HepG2 (cell line): Measurements from ENCODE around the gene CHMP1A. TPM values are rescaled to one million over a fixed set of nuclear protein-coding genes. Genes with fewer than 3 reads are reported as not detected.

Experiments used
- CBX2 ChIP-seq, 2 experiments: fragments of 200-600 bp in 1 of 2; sonication (generic); formaldehyde crosslinking in 1 of 2; IDR thresholded peaks; 2 replicates each; pipeline versions ENCODE4 v1.7.0 to v1.8.1; 2018 to 2022; ENCODE audit warnings: low read depth in 2 of 2, low read length in 1 of 2, mild to moderate bottlenecking in 1 of 2, missing genetic modification reagents in 1 of 2
- DPF2 ChIP-seq: sonication (generic); formaldehyde crosslinking; IDR thresholded peaks from 2 replicates; pipeline ENCODE4 v1.4.0; 2020; ENCODE audit warnings: mild to moderate bottlenecking, low read depth, missing genetic modification reagents, borderline replicate concordance
- FOXK2 ChIP-seq: fragments of 450-650 bp; IDR thresholded peaks from 2 replicates; pipeline ENCODE4 v1.6.1; 2016
- HOXD1 ChIP-seq: sonication (generic); formaldehyde crosslinking; IDR thresholded peaks from 2 replicates; pipeline ENCODE4 v1.5.0; 2020; ENCODE audit warnings: missing genetic modification reagents
- KAT8 ChIP-seq: IDR thresholded peaks from 2 replicates; pipeline ENCODE4 v1.6.1; 2016; ENCODE audit warnings: missing genetic modification reagents, missing compliant biosample characterization
- KLF15 ChIP-seq: sonication (generic); formaldehyde crosslinking; IDR thresholded peaks from 2 replicates; pipeline ENCODE4 v1.8.1; 2023; ENCODE audit warnings: borderline replicate concordance, mild to moderate bottlenecking, inconsistent platforms, missing genetic modification reagents, mixed read lengths
- NRL ChIP-seq: sonication (generic); formaldehyde crosslinking; IDR thresholded peaks from 2 replicates; pipeline ENCODE4 v1.5.0; 2020; ENCODE audit warnings: missing genetic modification reagents, mild to moderate bottlenecking, moderate library complexity, borderline replicate concordance
- PBX2 ChIP-seq: IDR thresholded peaks from 2 replicates; pipeline ENCODE4 v1.6.1; 2016; ENCODE audit warnings: control low read depth
- SALL1 ChIP-seq: sonication (generic); formaldehyde crosslinking; IDR thresholded peaks from 2 replicates; pipeline ENCODE4 v1.8.0; 2022; ENCODE audit warnings: mild to moderate bottlenecking, missing genetic modification reagents
- SATB2 ChIP-seq: sonication (generic); formaldehyde crosslinking; IDR thresholded peaks from 2 replicates; pipeline ENCODE4 v1.5.0; 2020; ENCODE audit warnings: missing genetic modification reagents
- SRF ChIP-seq: IDR thresholded peaks from 2 replicates; pipeline ENCODE4 v1.6.1; 2011; ENCODE audit warnings: mild to moderate bottlenecking, low read depth, low read length, moderate library complexity
- STAT6 ChIP-seq: sonication (generic); formaldehyde crosslinking; IDR thresholded peaks from 2 replicates; pipeline ENCODE4 v1.4.0; 2020; ENCODE audit warnings: missing genetic modification reagents, mild to moderate bottlenecking, borderline replicate concordance
- SUZ12 ChIP-seq: fragments of 150-350 bp; IDR thresholded peaks from 2 replicates; pipeline ENCODE4 v1.6.1; 2014; ENCODE audit warnings: low read depth, low read length
- WIZ ChIP-seq: sonication (generic); formaldehyde crosslinking; IDR thresholded peaks from 2 replicates; pipeline ENCODE4 v1.5.1; 2020; ENCODE audit warnings: mild to moderate bottlenecking, missing genetic modification reagents
- ZBTB2 ChIP-seq: sonication (generic); formaldehyde crosslinking; IDR thresholded peaks from 2 replicates; pipeline ENCODE4 v1.8.0; 2022; ENCODE audit warnings: low read depth, missing genetic modification reagents
- ZBTB3 ChIP-seq: sonication (generic); formaldehyde crosslinking; IDR thresholded peaks from 2 replicates; pipeline ENCODE4 v1.4.0; 2020; ENCODE audit warnings: low read depth, mild to moderate bottlenecking, moderate library complexity, missing genetic modification reagents, borderline replicate concordance
- ZNF253 ChIP-seq: sonication (generic); formaldehyde crosslinking; IDR thresholded peaks from 2 replicates; pipeline ENCODE4 v1.8.0; 2022; ENCODE audit warnings: mild to moderate bottlenecking, missing genetic modification reagents, borderline replicate concordance
- ZNF557 ChIP-seq: sonication (generic); formaldehyde crosslinking; IDR thresholded peaks from 2 replicates; pipeline ENCODE4 v1.4.0; 2020; ENCODE audit warnings: missing genetic modification reagents
- ZNF703 ChIP-seq: sonication (generic); formaldehyde crosslinking; IDR thresholded peaks from 2 replicates; pipeline ENCODE4 v1.5.1; 2020; ENCODE audit warnings: missing genetic modification reagents, mild to moderate bottlenecking, moderate library complexity, borderline replicate concordance
- ZNF749 ChIP-seq: sonication (generic); formaldehyde crosslinking; IDR thresholded peaks from 2 replicates; pipeline ENCODE4 v1.8.0; 2022; ENCODE audit warnings: mild to moderate bottlenecking, missing genetic modification reagents, moderate library complexity, borderline replicate concordance
- ZNF776 ChIP-seq: sonication (generic); formaldehyde crosslinking; IDR thresholded peaks from 2 replicates; pipeline ENCODE4 v1.4.0; 2020; ENCODE audit warnings: mild to moderate bottlenecking, missing genetic modification reagents
- polyA plus RNA-seq, 8 experiments: library from polyadenylated mRNA; depleted of rRNA in 3 of 8; stranded (reverse) in 7 of 8; unstranded in 1 of 8; fragments of >200 nt; fragmentation: Illumina TruSeq in 4 of 8; extraction: Trizol in 4 of 8; gene quantifications; 2 replicates each; pipeline versions ENCODE4 v1.2.1 to v1.2.3, GENCODE V29; 2011 to 2016; ENCODE audit warnings: low read depth in 4 of 8, missing spikeins in 1 of 8, mixed read lengths in 1 of 8; ENCODE audit not compliant: insufficient read depth in 1 of 8
- total RNA-seq, 5 experiments: library from RNA; depleted of rRNA; stranded (reverse); fragments of >200 nt; fragmentation: Illumina TruSeq; extraction: Trizol; gene quantifications; 2 replicates each; pipeline ENCODE4 v1.2.3, GENCODE V29; 2016; ENCODE audit warnings: low read depth in 1 of 5
- TF ChIP-seq, protein P1 (sequence below): sonication (generic); formaldehyde crosslinking; IDR thresholded peaks from 2 replicates; pipeline ENCODE4 v1.4.0; 2020; ENCODE audit warnings: missing genetic modification reagents, borderline replicate concordance

The CHMP1A gene
- total and polyA plus RNA-seq, 2 of the 13 experiments (the other 11 are each of a cell fraction or from before 2014, with no cell fraction given): 69.4 to 73.3 TPM

GRCh38 chr16:89657442-89658220 is at the start of gene CHMP1A, which contains the start of gene SPATA33 (continued):
- TF ChIP-seq CBX2 (IDR thresholded peaks at IDR 0.05; ENCODE audit: low read depth, low read length) (no peak), CBX2 (CRISPR knock-in tag; IDR thresholded peaks at IDR 0.05; ENCODE audit: low read depth) (no peak), ZBTB3 (0 out of 2 replicates have a peak, but pooled peaks have one; percentile 1), SALL1 (CRISPR knock-in tag) (peak; percentile 68), SUZ12 (no peak), ZNF557 (no peak), ZBTB2 (CRISPR knock-in tag) (peak; percentile 81; the same call in 1 of the 2 replicates), NRL (CRISPR knock-in tag) (peak; percentile 76), FOXK2 (no peak), ZNF776 (CRISPR knock-in tag) (0 out of 2 replicates have a peak, but pooled peaks have one; percentile 28), PBX2 (no peak), SATB2 (CRISPR knock-in tag) (no peak), ZNF749 (CRISPR knock-in tag) (peak; percentile 50; the same call in 1 of the 2 replicates), DPF2 (no peak), KLF15 (CRISPR knock-in tag) (peak; percentile 36; the same call in 1 of the 2 replicates), WIZ (0 out of 2 replicates have a peak, but pooled peaks have one; percentile 68), ZNF253 (CRISPR knock-in tag) (no peak), ZNF703 (CRISPR knock-in tag) (0 out of 2 replicates have a peak, but pooled peaks have one; percentile 37), KAT8 (CRISPR knock-in tag) (peak; percentile 96), SRF (0 out of 2 replicates have a peak, but pooled peaks have one; percentile 10), HOXD1 (peak; percentile 84; the same call in 1 of the 2 replicates), STAT6 (CRISPR knock-in tag) (peak; percentile 59; the same call in 1 of the 2 replicates)
- TF ChIP-seq, protein P1, sequence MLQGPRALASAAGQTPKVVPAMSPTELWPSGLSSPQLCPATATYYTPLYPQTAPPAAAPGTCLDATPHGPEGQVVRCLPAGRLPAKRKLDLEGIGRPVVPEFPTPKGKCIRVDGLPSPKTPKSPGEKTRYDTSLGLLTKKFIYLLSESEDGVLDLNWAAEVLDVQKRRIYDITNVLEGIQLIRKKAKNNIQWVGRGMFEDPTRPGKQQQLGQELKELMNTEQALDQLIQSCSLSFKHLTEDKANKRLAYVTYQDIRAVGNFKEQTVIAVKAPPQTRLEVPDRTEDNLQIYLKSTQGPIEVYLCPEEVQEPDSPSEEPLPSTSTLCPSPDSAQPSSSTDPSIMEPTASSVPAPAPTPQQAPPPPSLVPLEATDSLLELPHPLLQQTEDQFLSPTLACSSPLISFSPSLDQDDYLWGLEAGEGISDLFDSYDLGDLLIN (CRISPR knock-in tag): peak; percentile 65; the same call in 1 of the 2 replicates
